ENCODE data around the gene SLC6A19.

The SLC6A19 gene

DNA sequence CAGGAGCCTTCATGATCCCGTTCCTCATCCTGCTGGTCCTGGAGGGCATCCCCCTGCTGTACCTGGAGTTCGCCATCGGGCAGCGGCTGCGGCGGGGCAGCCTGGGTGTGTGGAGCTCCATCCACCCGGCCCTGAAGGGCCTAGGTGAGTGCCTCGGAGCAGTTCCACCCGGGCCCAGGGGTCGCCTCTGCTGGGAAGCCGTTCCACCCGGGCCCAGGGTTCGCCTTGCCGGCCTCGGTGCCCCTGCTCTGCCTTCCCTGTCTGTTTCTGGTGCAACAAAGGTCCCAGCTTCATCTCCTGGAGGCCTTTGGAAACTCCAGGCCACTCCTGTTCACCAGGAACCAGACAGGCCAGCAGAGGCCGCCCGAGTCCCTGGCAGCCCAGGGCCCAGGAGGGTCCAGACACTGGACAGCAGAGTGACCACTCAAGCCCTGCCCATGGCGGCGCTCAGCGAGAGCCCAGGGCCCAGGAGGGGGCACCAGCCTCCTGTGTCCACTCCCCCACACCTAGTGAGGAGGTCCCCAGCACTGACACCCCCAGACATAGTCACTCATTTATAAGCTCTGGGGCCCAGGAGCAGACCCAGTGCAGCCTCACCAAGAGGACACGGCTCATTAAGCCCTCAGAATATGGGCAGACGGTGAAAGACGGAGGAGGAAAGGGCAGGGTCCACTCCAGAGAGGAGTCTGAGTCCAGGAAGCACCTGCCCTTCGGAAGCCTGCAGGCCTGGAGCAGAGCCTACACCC is 7.5 kb downstream of the SLC6A19 start:
- DNase-seq (ENCODE audit: low spot score), result no peak

- no peak for DNase-seq (ENCODE audit: low spot score)
These were observed 8.1 kb downstream of the SLC6A19 start for GRCh38 chr5:1209489-1209852.

- no peak for DNase-seq (ENCODE audit: low spot score)
These were observed 8.7 kb downstream of the SLC6A19 start for GRCh38 chr5:1209896-1210776.

DNA sequence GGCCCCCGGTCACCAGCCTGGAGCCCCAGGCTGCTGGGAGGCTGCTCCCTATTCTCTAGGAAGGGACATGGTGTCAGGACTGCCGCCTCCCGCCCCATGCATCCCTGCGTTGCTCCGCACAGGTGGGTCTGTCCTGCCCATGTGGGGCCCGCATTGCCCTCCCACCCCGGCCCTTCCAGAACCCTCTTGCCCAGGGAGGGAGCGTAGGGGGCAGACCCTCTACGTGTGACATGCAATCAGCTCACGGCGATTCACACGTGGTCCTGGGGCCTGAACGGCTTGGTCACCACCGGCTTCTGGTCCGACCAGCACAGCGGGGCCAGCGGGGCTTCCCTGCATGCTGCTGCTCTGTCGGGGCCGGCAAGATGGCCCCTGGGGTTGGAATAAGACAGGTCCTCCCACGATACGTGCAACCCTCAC is 9.4 kb downstream of the SLC6A19 start:
- DNase-seq (ENCODE audit: low spot score), result no peak

GRCh38 chr5:1211701-1212100 is 10.3 kb downstream of the SLC6A19 start:
- no peak for DNase-seq (ENCODE audit: low spot score)

GRCh38 chr5:1212271-1212670 is 10.9 kb downstream of the SLC6A19 start:
- DNase-seq (ENCODE audit: low spot score), result no peak

GRCh38 chr5:1212881-1213280 is 11.5 kb downstream of the SLC6A19 start:
- DNase-seq (ENCODE audit: low spot score), result no peak

- DNase-seq (ENCODE audit: low spot score), result no peak
These were observed 12.2 kb downstream of the SLC6A19 start for GRCh38 chr5:1213508-1214162.

GRCh38 chr5:1214163-1214935 is 13.0 kb downstream of the SLC6A19 start:
- DNase-seq (ENCODE audit: low spot score), result no peak

- no peak for DNase-seq (ENCODE audit: low spot score)
These were observed 13.5 kb downstream of the SLC6A19 start for GRCh38 chr5:1214936-1215220.

DNA sequence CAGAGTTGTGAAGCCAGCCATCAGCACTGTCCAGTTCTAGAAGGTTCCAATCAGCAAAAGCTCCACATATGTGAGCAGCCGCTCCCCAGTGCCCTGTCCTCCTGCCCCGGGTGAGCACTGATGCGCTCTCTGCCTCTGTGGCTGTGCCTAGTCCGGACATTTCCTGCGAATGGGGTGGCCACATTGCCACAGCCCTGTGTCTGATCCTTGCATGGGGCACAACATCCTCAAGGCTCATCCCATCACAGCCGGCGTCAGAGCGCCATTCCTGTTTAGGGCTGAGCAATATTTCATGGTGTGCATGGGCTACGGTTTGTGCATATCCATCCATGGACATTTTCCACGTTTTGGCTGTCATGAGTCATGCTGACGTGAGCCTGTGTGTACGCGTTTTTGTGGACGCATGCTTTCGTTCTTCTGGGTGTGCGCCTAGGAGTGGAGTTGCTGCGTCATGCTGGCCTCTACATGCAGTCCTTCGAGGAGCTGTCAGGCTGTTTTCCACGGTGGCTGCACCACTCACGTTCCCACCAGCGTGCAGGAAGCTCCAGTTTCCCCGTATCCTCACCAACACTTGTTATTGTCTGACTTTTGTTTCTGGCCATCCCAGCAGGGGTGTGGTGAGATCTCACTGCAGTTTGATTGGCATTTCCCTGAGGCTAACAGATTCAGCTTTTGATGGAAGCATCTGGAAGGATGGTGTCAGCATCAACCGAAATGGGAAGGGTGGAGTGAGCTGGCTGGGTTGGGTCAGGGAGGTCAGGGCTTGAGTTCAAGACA is 14.1 kb downstream of the SLC6A19 start:
- no peak for DNase-seq (ENCODE audit: low spot score)

GRCh38 chr5:1216211-1216917 is 15.0 kb downstream of the SLC6A19 start:
- DNase-seq (ENCODE audit: low spot score), result no peak

GRCh38 chr5:1216918-1217295 is 15.5 kb downstream of the SLC6A19 start:
- no peak for DNase-seq (ENCODE audit: low spot score)

- DNase-seq (ENCODE audit: low spot score), result no peak
These were observed 16.3 kb downstream of the SLC6A19 start for GRCh38 chr5:1217596-1218206.

DNA sequence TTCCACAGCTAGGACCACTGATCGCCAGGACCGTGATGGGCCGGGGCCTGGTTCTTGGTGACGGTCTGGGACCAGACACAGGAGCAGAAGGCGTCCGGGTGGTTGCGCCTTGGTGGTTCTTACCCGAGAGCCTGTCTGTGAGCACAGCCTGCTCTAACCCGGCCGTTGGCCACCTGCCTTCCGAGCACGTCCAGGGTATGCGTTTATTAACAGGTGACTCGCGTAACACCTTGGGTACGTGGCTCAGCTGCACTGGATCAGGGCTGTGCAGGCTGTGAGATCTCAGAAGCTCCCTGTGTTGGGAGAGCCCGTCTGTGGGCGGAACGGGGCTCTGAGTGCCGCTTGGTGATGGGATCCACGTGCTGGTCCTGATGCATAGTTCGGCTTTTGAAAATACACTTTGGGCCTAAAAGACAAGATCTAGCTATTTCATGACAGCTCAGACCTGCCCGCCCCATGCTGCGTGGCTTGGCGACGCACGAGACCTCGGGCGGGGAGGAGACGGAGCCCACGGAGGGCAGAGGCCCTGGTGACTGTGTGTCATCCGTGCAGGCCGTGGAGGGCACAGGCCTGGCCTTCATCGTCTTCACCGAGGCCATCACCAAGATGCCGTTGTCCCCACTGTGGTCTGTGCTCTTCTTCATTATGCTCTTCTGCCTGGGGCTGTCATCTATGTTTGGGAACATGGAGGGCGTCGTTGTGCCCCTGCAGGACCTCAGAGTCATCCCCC is 17.1 kb downstream of the SLC6A19 start:
- DNase-seq (ENCODE audit: low spot score), result no peak

- no peak for DNase-seq (ENCODE audit: low spot score)
These were observed 17.8 kb downstream of the SLC6A19 start for GRCh38 chr5:1219098-1219767.

GRCh38 chr5:1219768-1220100 is 18.3 kb downstream of the SLC6A19 start:
- DNase-seq (ENCODE audit: low spot score), result no peak

DNA sequence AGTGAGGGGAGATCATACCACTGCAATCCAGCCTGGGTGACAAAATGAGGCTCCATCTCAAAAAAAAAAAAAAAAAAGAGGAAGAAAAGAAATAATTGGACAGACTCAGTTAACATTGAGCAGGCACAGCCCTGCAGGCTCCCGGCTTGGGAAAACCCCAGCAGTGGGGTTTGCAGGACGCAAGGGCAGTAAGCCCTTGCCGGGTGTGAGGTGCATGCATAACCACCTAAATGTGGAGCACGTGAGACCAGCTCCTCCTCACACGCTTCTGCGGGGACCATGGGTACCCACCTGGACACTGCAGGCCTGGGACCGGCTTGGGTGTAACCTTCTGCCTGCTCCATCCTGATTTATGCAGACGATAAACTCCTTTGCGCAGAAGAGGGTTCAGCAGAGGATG is 19.0 kb downstream of the SLC6A19 start:
- DNase-seq (ENCODE audit: low spot score), result no peak

- no peak for DNase-seq (ENCODE audit: low spot score)
These were observed 19.4 kb downstream of the SLC6A19 start for GRCh38 chr5:1220831-1221230.
